Measurements from ENCODE around the gene MAST2.
"Not testable (repeated sequence)": the region's sequence is repeated elsewhere in the genome, so short reads cannot be mapped to it uniquely, and the experiment has no call there.

Gene MAST2

GRCh38 chr1:45850017-45850416, 46.6 kb downstream of the MAST2 start:
- DNase-seq (ENCODE audit: low read depth), result no peak

GRCh38 chr1:45854724-45855123, 51.3 kb downstream of the MAST2 start:
- no peak; the same call in 1 of the 2 replicates for TF ChIP-seq CTCF (IDR thresholded peaks at IDR 0.05; ENCODE audit: control insufficient read depth, extremely low read depth, insufficient read depth)

More at GRCh38 chr1:45850017-45850416, 46.6 kb downstream of the MAST2 start:
- TF ChIP-seq CTCF (IDR thresholded peaks at IDR 0.05; ENCODE audit: control insufficient read depth, extremely low read depth, insufficient read depth), result no peak
- no peak overlapping the region for H3K4me3 ChIP-seq (ENCODE audit: low read depth, low read length)

GRCh38 chr1:45857101-45857700, 53.8 kb downstream of the MAST2 start:
- DNase-seq (ENCODE audit: low read depth), result no peak
- TF ChIP-seq CTCF (IDR thresholded peaks at IDR 0.05; ENCODE audit: control insufficient read depth, extremely low read depth, insufficient read depth), result no peak
- no peak overlapping the region for H3K4me3 ChIP-seq (ENCODE audit: low read depth, low read length)

More at GRCh38 chr1:45854724-45855123, 51.3 kb downstream of the MAST2 start:
- no peak overlapping the region for H3K4me3 ChIP-seq (ENCODE audit: low read depth, low read length)
- DNase-seq (ENCODE audit: low read depth), result peak; percentile 31

GRCh38 chr1:45857755-45858492, 54.5 kb downstream of the MAST2 start:
- DNase-seq (ENCODE audit: low read depth); H3K4me3 ChIP-seq (ENCODE audit: low read depth, low read length): not testable (repeated sequence)

GRCh38 chr1:45859221-45859620, 55.8 kb downstream of the MAST2 start:
- no peak for TF ChIP-seq CTCF (IDR thresholded peaks at IDR 0.05; ENCODE audit: control insufficient read depth, extremely low read depth, insufficient read depth)

GRCh38 chr1:45862008-45862407, 58.6 kb downstream of the MAST2 start:
- no peak overlapping the region for H3K4me3 ChIP-seq (ENCODE audit: low read depth, low read length)
- no peak for TF ChIP-seq CTCF (IDR thresholded peaks at IDR 0.05; ENCODE audit: control insufficient read depth, extremely low read depth, insufficient read depth)
- no peak for DNase-seq (ENCODE audit: low read depth)

More at GRCh38 chr1:45859221-45859620, 55.8 kb downstream of the MAST2 start:
- DNase-seq (ENCODE audit: low read depth), result no peak
- H3K4me3 ChIP-seq (ENCODE audit: low read depth, low read length), result no peak overlapping the region

- H3K4me3 ChIP-seq (ENCODE audit: low read depth, low read length), result no peak overlapping the region
- DNase-seq (ENCODE audit: low read depth), result no peak
- no peak for TF ChIP-seq CTCF (IDR thresholded peaks at IDR 0.05; ENCODE audit: control insufficient read depth, extremely low read depth, insufficient read depth)
Observed at GRCh38 chr1:45863218-45863617, 59.8 kb downstream of the MAST2 start.
